Erythroblast (primary cell): ENCODE data around the gene SPATA25.

Experiments used
- GATA1 ChIP-seq: IDR thresholded peaks from 2 replicates; pipeline ENCODE4 v1.6.1; 2011; ENCODE audit warnings: low read depth, mild to moderate bottlenecking, control low read depth, low read length, moderate library complexity
- POLR2A ChIP-seq: IDR thresholded peaks from 2 replicates; pipeline ENCODE4 v1.6.1; 2011; ENCODE audit warnings: mild to moderate bottlenecking, low read length

DNA sequence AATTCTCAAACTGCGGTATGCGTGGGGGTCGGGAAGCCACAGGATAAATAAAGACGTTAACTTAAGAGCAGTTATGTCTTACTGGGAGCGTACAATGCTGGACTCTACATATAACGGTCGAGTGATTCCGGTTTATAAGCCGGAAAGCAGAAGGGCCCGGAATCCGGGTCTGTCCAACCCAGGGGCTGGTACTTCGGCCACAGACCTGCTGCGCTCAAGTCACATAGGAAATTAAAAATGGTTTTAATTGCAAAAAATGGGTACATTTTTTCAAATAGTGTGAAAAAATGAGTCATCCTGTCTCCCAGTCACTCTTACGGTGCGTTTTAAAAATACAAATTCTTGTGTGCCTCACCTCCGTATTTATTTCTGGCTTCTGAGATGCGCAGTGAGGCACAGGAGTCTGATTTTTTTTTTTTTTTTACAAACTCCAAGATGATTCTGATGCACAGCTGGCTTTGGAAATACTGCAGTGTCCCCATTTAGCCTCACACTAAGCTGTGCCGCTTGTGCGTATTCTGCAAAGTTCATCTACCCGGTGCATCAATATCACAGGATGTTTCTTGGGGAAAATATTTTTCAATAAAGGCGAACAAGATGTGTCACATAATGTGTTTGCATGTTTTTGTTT is 48.1 kb upstream of the SPATA25 start:
- TF ChIP-seq POLR2A = no peak
- TF ChIP-seq GATA1 = no peak
